22Rv1 (cell line): ENCODE measurements around the gene BOD1.

ENCODE experiments used
- CTCF ChIP-seq: fragments of 450-650 bp; IDR thresholded peaks from 2 replicates; pipeline ENCODE4 v1.5.1; 2017; ENCODE audit warnings: mild to moderate bottlenecking
- ZFX ChIP-seq: fragments of 450-650 bp; IDR thresholded peaks from 2 replicates; pipeline ENCODE4 v1.6.1; 2017; ENCODE audit warnings: antibody characterized with exemption, borderline replicate concordance

- TF ChIP-seq CTCF (no peak), ZFX (no peak)
Measured at GRCh38 chr5:173665326-173665725, 48.9 kb upstream of the BOD1 start.
